Neuronal stem cell (in vitro differentiated cells): Measurements from ENCODE around the gene OR52D1.

Experiments
- DNase-seq: peaks from one replicate; pipeline ENCODE4 v3.0.0-alpha.2; 2013; ENCODE audit warnings: low spot score
- H2AFZ ChIP-seq: one replicate; pipeline ENCODE4 v1.6.1; 2013; ENCODE audit warnings: mild to moderate bottlenecking, low read length, inconsistent platforms
- H2AK5ac ChIP-seq: 2 replicates; pipeline ENCODE4 v1.6.1; 2013; ENCODE audit warnings: low read depth, mild to moderate bottlenecking, inconsistent platforms, low read length, moderate library complexity, mixed read lengths
- H2BK120ac ChIP-seq: 2 replicates; pipeline ENCODE4 v1.6.1; 2013; ENCODE audit warnings: low read depth, mild to moderate bottlenecking, inconsistent platforms, low read length, moderate library complexity, mixed read lengths
- H2BK12ac ChIP-seq: one replicate; pipeline ENCODE4 v1.6.1; 2013; ENCODE audit warnings: low read length, inconsistent platforms
- H2BK15ac ChIP-seq: 2 replicates; pipeline ENCODE4 v1.6.1; 2013; ENCODE audit warnings: mild to moderate bottlenecking, low read length, inconsistent platforms, mixed read lengths
- H2BK5ac ChIP-seq: one replicate; pipeline ENCODE4 v1.6.1; 2013; ENCODE audit warnings: inconsistent platforms, mild to moderate bottlenecking, low read length, moderate library complexity
- H3K14ac ChIP-seq: one replicate; pipeline ENCODE4 v1.6.1; 2013; ENCODE audit warnings: low read length, inconsistent platforms
- H3K18ac ChIP-seq: 2 replicates; pipeline ENCODE4 v1.6.1; 2013; ENCODE audit warnings: low read length, inconsistent platforms
- H3K23ac ChIP-seq: 2 replicates; pipeline ENCODE4 v1.6.1; 2013; ENCODE audit warnings: low read depth, mild to moderate bottlenecking, mixed read lengths, low read length, inconsistent platforms; ENCODE audit not compliant: poor library complexity
- H3K27ac ChIP-seq: replicated peaks from 3 replicates; pipeline ENCODE4 v1.5.1; 2013; ENCODE audit warnings: low read length, inconsistent platforms
- H3K27me3 ChIP-seq, 3 experiments: 2 replicates each; pipeline ENCODE4 v1.6.1; 2013; ENCODE audit warnings: low read length in 3 of 3, mild to moderate bottlenecking in 2 of 3, inconsistent platforms in 1 of 3, low read depth in 1 of 3, mixed read lengths in 1 of 3, moderate library complexity in 1 of 3; ENCODE audit not compliant: control insufficient read depth in 3 of 3, insufficient read depth in 3 of 3
- H3K36me3 ChIP-seq, 2 donors: replicated peaks in 1 of 2; 2 replicates each; pipeline ENCODE4 v1.6.1; 2013; ENCODE audit warnings: low read length in 2 of 2; ENCODE audit not compliant: control insufficient read depth in 2 of 2, insufficient read depth in 2 of 2
- H3K4ac ChIP-seq: 2 replicates; pipeline ENCODE4 v1.6.1; 2013; ENCODE audit warnings: inconsistent platforms, mild to moderate bottlenecking, low read length, moderate library complexity
- H3K4me1 ChIP-seq, 2 donors: 1 replicate in 1 of 2; 2 replicates in 1 of 2; pipeline ENCODE4 v1.6.1; 2013; ENCODE audit warnings: low read length in 2 of 2, low read depth in 1 of 2; ENCODE audit not compliant: control insufficient read depth in 2 of 2, insufficient read depth in 1 of 2
- H3K4me2 ChIP-seq: one replicate; pipeline ENCODE4 v1.6.1; 2013; ENCODE audit warnings: mild to moderate bottlenecking, low read length, inconsistent platforms; ENCODE audit not compliant: insufficient read depth, poor library complexity, severe bottlenecking
- H3K4me3 ChIP-seq, 2 donors: 2 replicates each; pipeline ENCODE4 v1.5.1; 2013; ENCODE audit warnings: low read length in 2 of 2, mild to moderate bottlenecking in 2 of 2, inconsistent platforms in 1 of 2, moderate library complexity in 1 of 2
- H3K79me1 ChIP-seq: one replicate; pipeline ENCODE4 v1.6.1; 2013; ENCODE audit warnings: low read depth, mild to moderate bottlenecking, inconsistent platforms, low read length, moderate library complexity
- H3K9ac ChIP-seq: one replicate; pipeline ENCODE4 v1.6.1; 2013; ENCODE audit warnings: mild to moderate bottlenecking, low read depth, low read length, inconsistent platforms; ENCODE audit not compliant: poor library complexity
- H3K9me3 ChIP-seq, 2 donors: replicated peaks in 1 of 2; 2 replicates each; pipeline versions ENCODE3 to v1.6.1; 2013; ENCODE audit warnings: low read length in 2 of 2, mild to moderate bottlenecking in 2 of 2, inconsistent platforms in 1 of 2, low read depth in 1 of 2, mixed read lengths in 1 of 2, moderate library complexity in 1 of 2; ENCODE audit not compliant: control insufficient read depth in 2 of 2, insufficient read depth in 1 of 2
- H4K8ac ChIP-seq: one replicate; pipeline ENCODE4 v1.6.1; 2013; ENCODE audit warnings: low read depth, mild to moderate bottlenecking, inconsistent platforms, low read length, moderate library complexity
- H4K91ac ChIP-seq: one replicate; pipeline ENCODE4 v1.6.1; 2013; ENCODE audit warnings: low read length, low read depth, mild to moderate bottlenecking, inconsistent platforms; ENCODE audit not compliant: poor library complexity
- WGBS, 2 donors: extraction: QIAGEN DNeasy Blood & Tissue Kit; methylation state at CpG; one replicate each; pipeline ENCODE4 v1.1.7; 2013; ENCODE audit warnings: missing lambda C conversion rate in 2 of 2, mixed read lengths in 1 of 2; ENCODE audit not compliant: insufficient read length in 2 of 2, insufficient replicate concordance in 1 of 2; ENCODE audit errors: extremely low coverage in 2 of 2; 5-methylcytosine and 5-hydroxymethylcytosine counted together

The OR52D1 gene

GRCh38 chr11:5522308-5522707, 33.8 kb downstream of the OR52D1 start:
- H2AFZ ChIP-seq, result no peak overlapping the region

GRCh38 chr11:5524756-5525155, 36.3 kb downstream of the OR52D1 start:
- Histone ChIP-seq H2BK120ac (no peak overlapping the region), H3K27me3 (no peaks in the 10 kb centered on the region), H3K36me3 (no peaks in the 10 kb centered on the region), H2BK15ac (no peak overlapping the region), H3K23ac (no peak overlapping the region), H3K4me3 (no peak overlapping the region), H3K27ac (no peak overlapping the region), H3K4me2 (no peak overlapping the region), H3K4ac (no peak overlapping the region), H3K79me1 (no peaks in the 10 kb centered on the region), H3K9me3 (no peaks in the 10 kb centered on the region), H2AFZ (no peak overlapping the region), H3K14ac (no peak overlapping the region), H3K4me1 (no peaks in the 10 kb centered on the region), H2AK5ac (no peak overlapping the region), H3K18ac (no peak overlapping the region), H3K9ac (no peak overlapping the region), H4K91ac (no peak overlapping the region), H2BK12ac (no peak overlapping the region), H2BK5ac (no peak overlapping the region), H4K8ac (no peak overlapping the region)
- WGBS, 2 donors, result 100% methylated on average over 1 of the region's 3 CpGs; no CpG with 5 or more reads in 1 of the 2 donors
- no peak for DNase-seq

More at GRCh38 chr11:5522308-5522707, 33.8 kb downstream of the OR52D1 start:
- Histone ChIP-seq H3K4me3 (no peak overlapping the region), H3K4me2 (no peak overlapping the region), H3K36me3 (no peaks in the 10 kb centered on the region), H3K79me1 (no peaks in the 10 kb centered on the region), H2AK5ac (no peak overlapping the region), H4K91ac (no peak overlapping the region), H3K4me1 (no peaks in the 10 kb centered on the region), H2BK15ac (no peak overlapping the region), H3K27ac (no peak overlapping the region), H3K18ac (no peak overlapping the region), H3K9ac (no peak overlapping the region), H3K23ac (no peak overlapping the region), H3K27me3 (no peaks in the 10 kb centered on the region), H3K9me3 (no peaks in the 10 kb centered on the region), H2BK5ac (no peak overlapping the region), H3K4ac (no peak overlapping the region), H2BK120ac (no peak overlapping the region), H4K8ac (no peak overlapping the region), H3K14ac (no peak overlapping the region), H2BK12ac (no peak overlapping the region)
- DNase-seq, result no peak
- WGBS, 2 donors, result no CpG with 5 or more reads among the region's 2 CpGs

DNA sequence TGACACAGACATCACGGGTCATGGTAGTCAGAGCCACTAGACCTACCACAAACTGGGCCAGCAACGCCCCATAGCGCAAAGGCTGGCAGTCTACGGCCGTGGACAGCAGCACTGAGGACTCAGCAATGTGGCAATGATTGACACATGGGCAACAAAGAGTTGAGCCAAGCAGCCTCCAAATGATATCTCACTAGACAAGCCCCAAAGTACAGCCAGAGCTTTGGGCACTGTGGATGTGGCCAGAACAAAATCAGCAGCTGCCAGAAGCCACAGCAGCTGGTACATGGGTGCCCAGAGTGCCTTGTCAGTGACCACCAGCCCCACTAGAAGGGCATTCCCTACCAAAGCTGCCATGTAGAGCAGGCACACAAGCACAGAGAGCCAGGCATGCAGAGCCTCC, 39.2 kb downstream of the OR52D1 start:
- Histone ChIP-seq H2BK12ac (no peak overlapping the region), H3K9ac (no peak overlapping the region), H4K8ac (no peak overlapping the region), H3K27ac (no peak overlapping the region), H2AFZ (no peak overlapping the region), H3K4me3 (no peak overlapping the region), H3K14ac (peak overlapping the region; percentile 42), H2BK5ac (no peak overlapping the region), H3K18ac (no peak overlapping the region), H3K79me1 (no peaks in the 10 kb centered on the region), H2BK120ac (no peak overlapping the region), H3K4me1 (no peaks in the 10 kb centered on the region), H2BK15ac (peak overlapping the region; percentile 27), H3K36me3 (no peaks in the 10 kb centered on the region), H2AK5ac (no peak overlapping the region), H3K9me3 (no peaks in the 10 kb centered on the region), H4K91ac (peak overlapping the region; percentile 6), H3K23ac (peak overlapping the region; percentile 16), H3K4ac (no peak overlapping the region), H3K4me2 (no peak overlapping the region), H3K27me3 (no peaks in the 10 kb centered on the region)
- DNase-seq, result no peak
- WGBS, 2 donors, result no CpG with 5 or more reads among the region's 5 CpGs

DNA sequence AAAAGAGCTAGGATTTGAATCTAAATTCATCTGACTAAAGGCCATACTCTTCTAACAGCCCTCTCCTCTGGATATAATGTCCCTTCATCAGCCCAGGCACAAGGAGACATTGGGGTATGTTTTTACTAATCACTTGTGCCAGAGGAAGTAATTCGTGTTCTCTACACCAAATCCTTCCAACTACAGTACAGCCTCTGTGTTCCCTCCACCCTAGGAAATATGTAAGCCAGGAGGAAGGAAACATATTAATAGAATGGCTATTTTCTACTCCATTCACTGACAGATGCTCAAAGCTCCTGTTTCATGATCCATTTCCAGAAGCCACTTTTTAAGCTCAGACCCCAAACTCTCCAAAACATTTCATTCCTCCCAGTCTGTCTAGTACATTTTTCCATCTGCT, 40.0 kb downstream of the OR52D1 start:
- Histone ChIP-seq H3K9ac (no peak overlapping the region), H3K9me3 (no peaks in the 10 kb centered on the region), H3K4ac (no peak overlapping the region), H3K27ac (no peak overlapping the region), H3K23ac (no peak overlapping the region), H3K27me3 (no peaks in the 10 kb centered on the region), H3K36me3 (no peaks in the 10 kb centered on the region), H4K91ac (no peak overlapping the region), H2BK15ac (no peak overlapping the region), H3K4me2 (no peak overlapping the region), H2BK120ac (no peak overlapping the region), H4K8ac (no peak overlapping the region), H3K18ac (no peak overlapping the region), H2AK5ac (no peak overlapping the region), H2BK12ac (no peak overlapping the region), H3K4me1 (no peaks in the 10 kb centered on the region), H3K14ac (no peak overlapping the region), H2BK5ac (no peak overlapping the region), H2AFZ (no peak overlapping the region), H3K4me3 (no peak overlapping the region), H3K79me1 (no peaks in the 10 kb centered on the region)
- WGBS, 2 donors, result no CpG with 5 or more reads among the region's 1 CpG
- no peak for DNase-seq
